GM18499 (cell line): ENCODE data around the gene SLC30A1.

Experiments
- ATAC-seq: cut with Tn5 transposase; IDR thresholded peaks from one replicate; pipeline ENCODE4 v1.9.1; 2021; ENCODE audit warnings: moderate number of reproducible peaks; ENCODE audit not compliant: insufficient read depth, unreplicated experiment

The SLC30A1 gene

DNA sequence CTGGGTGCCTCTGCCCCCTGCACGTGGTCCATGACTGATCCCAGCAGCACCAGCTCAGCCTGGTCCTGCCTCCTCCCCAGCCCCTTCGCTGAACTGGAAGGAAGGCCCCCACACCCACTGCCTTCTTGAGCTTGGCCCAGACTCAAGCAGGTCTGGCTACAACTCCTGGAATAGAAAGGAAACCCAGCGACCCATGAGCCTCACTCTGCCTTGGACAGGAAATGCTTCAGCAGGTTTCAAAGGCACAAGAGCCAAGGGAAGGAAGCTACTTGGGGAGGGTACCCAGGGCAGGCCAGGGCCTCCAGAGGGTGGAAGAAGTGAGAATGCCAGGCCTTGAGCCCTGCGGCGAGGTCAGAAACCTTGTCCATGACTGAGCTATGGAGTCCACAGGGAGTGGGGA lies 51.1 kb downstream of the SLC30A1 start:
- no peak for ATAC-seq

DNA sequence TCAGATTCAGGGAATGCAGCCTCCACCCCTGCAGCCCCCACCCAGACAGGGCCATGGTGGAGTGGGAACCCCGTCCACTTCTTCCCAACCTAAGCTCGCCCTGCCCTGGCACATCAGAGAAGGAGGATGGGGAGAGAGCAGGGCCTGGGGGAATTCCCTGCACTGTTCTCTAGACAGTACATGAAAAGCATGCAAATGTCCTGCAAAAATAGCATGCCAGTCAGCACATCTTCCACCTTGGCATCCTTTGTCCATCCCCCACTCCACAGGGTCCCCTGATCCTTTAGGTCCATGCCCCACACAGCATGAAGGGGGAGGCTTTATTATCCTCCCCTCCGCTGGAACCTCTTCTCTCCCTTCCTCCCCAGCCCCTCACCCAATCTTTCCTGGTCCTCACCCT lies 52.0 kb downstream of the SLC30A1 start:
- ATAC-seq, result no peak

DNA sequence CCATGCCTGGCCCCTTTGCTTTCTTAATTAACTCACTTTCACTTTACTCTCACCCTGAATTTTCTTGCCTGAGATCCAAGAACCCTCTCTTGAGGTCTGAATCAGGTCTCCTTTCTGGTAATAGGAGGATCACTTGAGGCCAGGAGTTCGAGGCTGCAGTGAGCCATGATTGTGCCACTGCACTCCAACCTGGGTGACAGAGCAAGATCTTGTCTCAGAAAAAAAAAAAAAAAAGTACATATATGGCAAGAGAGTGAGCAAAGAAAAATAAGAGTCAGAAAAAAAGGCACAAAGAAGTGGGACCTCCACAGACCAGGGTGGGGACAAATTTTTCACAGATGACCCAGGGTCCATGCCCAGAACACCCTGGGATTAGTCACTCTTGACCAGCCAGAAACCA lies 52.9 kb downstream of the SLC30A1 start:
- no peak for ATAC-seq

DNA sequence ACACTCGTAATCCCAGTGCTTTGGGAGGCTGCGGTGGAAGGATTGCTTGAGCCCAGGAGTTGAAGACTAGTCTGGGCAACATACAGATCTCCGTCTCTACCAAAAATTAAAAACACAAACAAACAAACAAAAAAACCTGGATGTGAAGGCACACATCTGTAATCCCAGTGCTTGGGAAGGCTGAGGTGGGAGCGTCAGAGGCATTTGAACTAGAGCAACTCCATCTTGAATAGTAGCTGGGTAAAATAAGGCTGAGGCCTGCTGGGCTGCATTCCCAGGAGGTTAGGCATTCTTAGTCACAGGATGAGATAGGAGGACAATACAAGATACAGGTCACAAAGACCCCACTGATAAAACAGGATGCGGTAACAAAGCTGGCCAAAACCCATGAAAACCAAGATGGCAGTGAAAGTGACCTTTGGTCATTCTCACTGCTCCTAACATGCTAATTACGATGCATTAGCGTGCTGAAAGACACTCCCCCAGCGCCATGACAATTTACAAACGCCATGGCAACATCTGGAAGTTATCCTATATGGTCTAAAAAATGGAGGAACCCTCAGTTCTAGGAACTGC lies 53.8 kb downstream of the SLC30A1 start:
- no peak for ATAC-seq

DNA sequence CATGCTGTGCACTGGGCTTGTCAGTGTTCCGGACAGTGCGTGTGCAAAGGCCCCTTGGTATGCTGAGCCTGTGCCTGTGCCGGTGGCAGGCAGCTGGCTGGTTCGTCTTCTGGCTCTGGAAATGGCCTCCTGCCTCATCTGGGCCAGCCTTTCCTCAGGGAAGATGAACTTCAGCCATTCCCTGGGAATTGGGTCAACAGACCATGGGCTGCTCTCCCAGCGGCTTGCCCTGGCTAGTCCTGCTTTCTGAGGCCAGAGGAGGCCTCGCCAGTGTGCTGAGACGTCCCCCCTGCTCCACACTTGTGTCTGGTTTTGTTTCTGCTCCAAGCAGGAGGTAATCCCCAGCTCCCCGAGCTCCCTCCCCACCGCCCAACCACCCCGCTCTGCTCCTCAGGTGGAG lies 54.4 kb downstream of the SLC30A1 start:
- no peak for ATAC-seq

DNA sequence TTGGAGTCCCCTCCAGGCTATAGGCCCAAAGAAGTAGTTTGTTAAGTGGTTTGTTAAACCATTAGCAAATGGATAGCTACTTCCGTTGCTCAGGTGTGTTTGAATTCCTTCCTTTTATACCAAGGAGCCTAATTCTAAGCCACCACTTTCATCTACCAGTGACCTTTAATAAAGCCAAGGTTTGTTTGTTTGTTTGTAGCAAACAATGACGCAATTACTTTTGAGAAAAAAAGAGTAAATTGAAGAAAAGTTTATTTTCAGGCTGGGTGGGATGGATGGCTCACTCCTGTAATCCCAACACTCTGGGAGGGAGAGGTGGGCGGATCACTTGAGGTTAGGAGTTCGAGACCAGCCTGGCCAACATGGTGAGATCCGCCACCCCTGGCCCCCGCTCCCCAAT lies 56.2 kb downstream of the SLC30A1 start:
- ATAC-seq, result no peak
